Activated naive CD4-positive, alpha-beta T cell treated with anti-CD3 and anti-CD28 coated beads, Interleukin-2, amount 50 U/mL, for 16 hours (primary cell): ENCODE data around the gene LTC4S.
"Not testable (repeated sequence)": the region's sequence is repeated elsewhere in the genome, so short reads cannot be mapped to it uniquely, and the experiment has no call there.

ENCODE experiments used
- DNase-seq: peaks from one replicate; pipeline ENCODE4 v3.0.0-alpha.2; 2020

LTC4S gene

GRCh38 chr5:179829732-179830435, 36.1 kb downstream of the LTC4S start:
- DNase-seq = no peak

- DNase-seq = no peak
Measured at GRCh38 chr5:179830818-179831468, 37.2 kb downstream of the LTC4S start.

- no peak for DNase-seq
Measured at GRCh38 chr5:179832039-179832745, 38.4 kb downstream of the LTC4S start.

GRCh38 chr5:179833056-179833708, 39.4 kb downstream of the LTC4S start:
- DNase-seq = no peak

GRCh38 chr5:179833709-179834070, 39.9 kb downstream of the LTC4S start:
- no peak for DNase-seq

GRCh38 chr5:179834120-179834519, 40.3 kb downstream of the LTC4S start:
- DNase-seq = no peak

GRCh38 chr5:179834871-179835270, 41.1 kb downstream of the LTC4S start:
- DNase-seq = not testable (repeated sequence)

- DNase-seq = peak; percentile 68
Measured at GRCh38 chr5:179836225-179837019, 42.6 kb downstream of the LTC4S start.

GRCh38 chr5:179837076-179838011, 43.6 kb downstream of the LTC4S start:
- DNase-seq = no peak

GRCh38 chr5:179839328-179840256, 45.8 kb downstream of the LTC4S start:
- no peak for DNase-seq

- no peak for DNase-seq
Measured at GRCh38 chr5:179840321-179840720, 46.5 kb downstream of the LTC4S start.

- DNase-seq = no peak
Measured at GRCh38 chr5:179840766-179841165, 47.0 kb downstream of the LTC4S start.

GRCh38 chr5:179841621-179842020, 47.8 kb downstream of the LTC4S start:
- no peak for DNase-seq
